A549 treated with AZD2906 at 1 μM for 4 hours (cell line): ENCODE measurements around the gene SNRPA1. TPM values are rescaled to one million over a fixed set of nuclear protein-coding genes. Genes with fewer than 3 reads are reported as not detected.

Experiments used
- total RNA-seq: library from RNA; stranded (reverse); fragments of 200-300 nt; extraction: Qiagen RNA extraction; gene quantifications from 5 replicates; pipeline ENCODE4 v1.2.3, GENCODE V29; 2022

Gene SNRPA1
- total RNA-seq: 112 to 120 TPM (median 114 TPM) in 5 replicates

DNA sequence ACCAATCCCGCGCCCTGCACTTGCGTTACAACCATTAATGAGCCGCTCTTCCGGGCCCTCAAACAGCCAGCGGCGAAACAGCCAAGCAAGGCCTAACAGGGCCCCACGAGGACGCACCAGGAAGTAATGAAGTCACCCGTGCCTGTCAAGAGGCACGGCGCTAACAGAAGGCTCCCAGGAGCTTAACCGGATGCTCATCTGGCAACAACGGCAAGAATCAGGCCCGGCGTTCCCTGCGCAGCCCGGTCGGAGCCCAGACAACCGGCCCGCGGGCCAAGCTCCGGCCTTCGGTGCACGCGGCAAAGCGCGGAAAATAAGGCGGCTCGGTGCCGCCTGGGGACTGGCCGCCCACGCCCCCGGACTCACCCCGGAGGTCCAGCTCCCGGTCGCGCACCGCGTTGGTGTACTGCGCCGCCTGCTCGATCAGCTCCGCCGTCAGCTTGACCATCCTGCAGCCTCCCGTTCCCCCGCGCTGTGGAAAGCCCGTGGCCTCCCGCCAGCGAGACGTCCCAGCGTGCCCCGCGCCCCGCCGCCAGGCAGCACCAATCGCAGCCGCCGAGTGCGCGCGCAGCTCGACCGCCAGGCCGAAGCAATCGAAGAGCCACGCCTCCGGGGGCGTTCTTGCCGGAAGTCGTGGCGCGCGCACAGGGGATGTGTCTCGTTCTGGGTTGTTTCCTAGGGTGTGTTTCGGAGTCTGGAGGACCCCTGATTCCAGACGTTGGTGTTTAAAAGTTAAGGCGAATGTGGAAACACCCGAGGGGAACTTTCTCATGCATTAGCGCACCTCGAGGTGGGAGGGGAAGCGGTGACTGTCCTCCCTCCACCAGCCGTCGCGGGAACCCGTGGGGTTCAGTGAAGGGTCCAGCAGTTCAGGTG, at the start of gene SNRPA1:
Gene SNRPA1 (minus strand): TSS at position 518 of the 876 bp plus-strand sequence. CDS start 70 bp downstream, at position 448.

GRCh38 chr15:101277038-101277822, 17.8 kb downstream of the SNRPA1 start, which contains the start of gene SELENOS:
Gene SELENOS, minus strand, starts transcription at chr15:101277485. Its CDS starts 68 bp downstream, at chr15:101277417.

GRCh38 chr15:101251830-101252820, 42.9 kb downstream of the SNRPA1 start, which contains the start of gene CHSY1:
Gene CHSY1, minus strand, starts transcription at chr15:101252048. Its CDS starts 592 bp downstream, at chr15:101251456.

Other genes with a start within 250 kb of the SNRPA1 start
- 21.5 to 32.1 TPM (median 24.3 TPM) in 5 replicates for gene CHSY1, start 43.2 kb downstream of the SNRPA1 start, total RNA-seq
- 170 to 184 TPM (median 175 TPM) in 5 replicates for gene SELENOS, start 17.8 kb downstream of the SNRPA1 start, total RNA-seq
- 12.0 to 14.0 TPM (median 13.7 TPM) in 5 replicates for gene PCSK6, start 194.5 kb upstream of the SNRPA1 start, total RNA-seq